Urinary bladder (tissue), 4 donors: ENCODE results near the gene STPG2. TPM values are rescaled to one million over a fixed set of nuclear protein-coding genes. Genes with fewer than 3 reads are reported as not detected.
"Not testable (repeated sequence)": the region's sequence is repeated elsewhere in the genome, so short reads cannot be mapped to it uniquely, and the experiment has no call there.

Source experiments
- DNase-seq: peaks from one replicate; pipeline ENCODE4 v3.0.0-alpha.2; 2015; ENCODE audit errors: extremely low spot score
- H3K27ac ChIP-seq: one replicate; pipeline ENCODE4 v1.5.1; 2013; ENCODE audit warnings: low read depth, mild to moderate bottlenecking, moderate library complexity
- H3K36me3 ChIP-seq: one replicate; pipeline ENCODE4 v1.6.1; 2013; ENCODE audit warnings: mild to moderate bottlenecking, moderate library complexity; ENCODE audit not compliant: insufficient read depth
- H3K4me1 ChIP-seq: one replicate; pipeline ENCODE4 v1.6.1; 2013; ENCODE audit warnings: mild to moderate bottlenecking, moderate library complexity; ENCODE audit not compliant: insufficient read depth
- H3K4me3 ChIP-seq: one replicate; pipeline ENCODE4 v1.5.1; 2013; ENCODE audit warnings: low read depth, low read length
- WGBS: extraction: QIAGEN DNeasy Blood & Tissue Kit; methylation state at CpG from one replicate; pipeline ENCODE4 v1.1.7; 2013; 5-methylcytosine and 5-hydroxymethylcytosine counted together
- polyA plus RNA-seq: library from polyadenylated mRNA; stranded (reverse); fragments of 200-250 nt; gene quantifications from one replicate; pipeline ENCODE4 v1.2.3, GENCODE V29; 2013
- total RNA-seq: library from RNA; depleted of rRNA; stranded (reverse); fragments of >200 nt; gene quantifications from one replicate; pipeline ENCODE4 v1.2.3, GENCODE V29; 2014
- donor health status: healthy with polysubstance abuse.
- donor health status: healthy.

The STPG2 gene
- total and polyA plus RNA-seq, 2 donors: 0.03 to 1.0 TPM

GRCh38 chr4:97953171-97953941 is 189.9 kb downstream of the STPG2 start:
- WGBS: 61% methylated on average over 2 of the region's 2 CpGs
- no peak overlapping the region for H3K27ac ChIP-seq
- no peaks in the 10 kb centered on the region for H3K4me1 ChIP-seq
- DNase-seq: no peak
- no peaks in the 10 kb centered on the region for H3K36me3 ChIP-seq
- H3K4me3 ChIP-seq: no peak overlapping the region

- H3K36me3 ChIP-seq: no peaks in the 10 kb centered on the region
- no peak overlapping the region for H3K4me3 ChIP-seq
- no peak for DNase-seq
- H3K27ac ChIP-seq: no peak overlapping the region
- WGBS: 83% methylated on average over 3 of the region's 3 CpGs
- H3K4me1 ChIP-seq: no peaks in the 10 kb centered on the region
Measured at GRCh38 chr4:97952763-97953162, 190.5 kb downstream of the STPG2 start.

- Histone ChIP-seq H3K4me3 (no peak overlapping the region), H3K4me1 (no peaks in the 10 kb centered on the region), H3K36me3 (no peaks in the 10 kb centered on the region), H3K27ac (no peak overlapping the region)
- no peak for DNase-seq
Measured at GRCh38 chr4:97950836-97951235, 192.4 kb downstream of the STPG2 start.

GRCh38 chr4:97942951-97943350 is 200.3 kb downstream of the STPG2 start:
- WGBS: 21% methylated on average over 1 of the region's 1 CpG
- Histone ChIP-seq H3K27ac (no peak overlapping the region), H3K36me3 (no peaks in the 10 kb centered on the region), H3K4me1 (no peaks in the 10 kb centered on the region), H3K4me3 (no peak overlapping the region)
- no peak for DNase-seq

GRCh38 chr4:97942137-97942536 is 201.1 kb downstream of the STPG2 start:
- DNase-seq: no peak
- Histone ChIP-seq H3K27ac (no peak overlapping the region), H3K36me3 (no peaks in the 10 kb centered on the region), H3K4me3 (no peak overlapping the region), H3K4me1 (no peaks in the 10 kb centered on the region)
- 73% methylated on average over 1 of the region's 1 CpG for WGBS

- H3K36me3 ChIP-seq: no peaks in the 10 kb centered on the region
- DNase-seq: no peak
- WGBS: 84% methylated on average over 7 of the region's 7 CpGs
- no peaks in the 10 kb centered on the region for H3K4me1 ChIP-seq
- H3K4me3 ChIP-seq: no peak overlapping the region
- no peak overlapping the region for H3K27ac ChIP-seq
Measured at GRCh38 chr4:97938141-97938540, 205.1 kb downstream of the STPG2 start.

GRCh38 chr4:97924341-97924958 is 218.8 kb downstream of the STPG2 start:
- no peaks in the 10 kb centered on the region for H3K36me3 ChIP-seq
- no peaks in the 10 kb centered on the region for H3K4me1 ChIP-seq
- no peak overlapping the region for H3K4me3 ChIP-seq
- WGBS: 52% methylated on average over 1 of the region's 1 CpG
- DNase-seq: no peak
- no peak overlapping the region for H3K27ac ChIP-seq

GRCh38 chr4:97923096-97923495 is 220.2 kb downstream of the STPG2 start:
- 90% methylated on average over 17 of the region's 17 CpGs for WGBS

GRCh38 chr4:97917115-97917514 is 226.2 kb downstream of the STPG2 start:
- DNase-seq: no peak
- Histone ChIP-seq H3K27ac (no peak overlapping the region), H3K4me3 (no peak overlapping the region), H3K4me1 (no peaks in the 10 kb centered on the region), H3K36me3 (no peaks in the 10 kb centered on the region)
- 91% methylated on average over 13 of the region's 13 CpGs for WGBS

More at GRCh38 chr4:97923096-97923495, 220.2 kb downstream of the STPG2 start:
- Histone ChIP-seq H3K27ac (no peak overlapping the region), H3K4me3 (no peak overlapping the region), H3K36me3 (no peaks in the 10 kb centered on the region), H3K4me1 (no peaks in the 10 kb centered on the region)
- DNase-seq: no peak

- WGBS: 87% methylated on average over 4 of the region's 4 CpGs
Measured at GRCh38 chr4:97912156-97912555, 231.1 kb downstream of the STPG2 start.

GRCh38 chr4:97911236-97911906 is 231.9 kb downstream of the STPG2 start:
- DNase-seq: no peak
- Histone ChIP-seq H3K4me3 (no peak overlapping the region), H3K4me1 (no peaks in the 10 kb centered on the region), H3K36me3 (no peaks in the 10 kb centered on the region), H3K27ac (no peak overlapping the region)
- WGBS: 74% methylated on average over 14 of the region's 14 CpGs

More at GRCh38 chr4:97912156-97912555, 231.1 kb downstream of the STPG2 start:
- Histone ChIP-seq H3K36me3 (no peaks in the 10 kb centered on the region), H3K4me3 (no peak overlapping the region), H3K4me1 (no peaks in the 10 kb centered on the region), H3K27ac (no peak overlapping the region)
- DNase-seq: no peak

GRCh38 chr4:97910005-97910404 is 233.3 kb downstream of the STPG2 start:
- Histone ChIP-seq H3K4me1 (no peaks in the 10 kb centered on the region), H3K4me3 (no peak overlapping the region), H3K27ac (no peak overlapping the region), H3K36me3 (no peaks in the 10 kb centered on the region)
- no peak for DNase-seq
- 51% methylated on average over 3 of the region's 3 CpGs for WGBS

GRCh38 chr4:97903436-97904189 is 239.7 kb downstream of the STPG2 start:
- not testable (repeated sequence) for H3K4me3 ChIP-seq, H3K27ac ChIP-seq, H3K4me1 ChIP-seq, H3K36me3 ChIP-seq, DNase-seq
- 89% methylated on average over 23 of the region's 23 CpGs for WGBS
